ENCODE data around the gene CCSER1. TPM values are rescaled to one million over a fixed set of nuclear protein-coding genes. Genes with fewer than 3 reads are reported as not detected.
"Not testable (repeated sequence)": the region's sequence is repeated elsewhere in the genome, so short reads cannot be mapped to it uniquely, and the experiment has no call there.

The CCSER1 gene
- total RNA-seq, 1 donor from 2014 or later: 15.7 TPM

DNA sequence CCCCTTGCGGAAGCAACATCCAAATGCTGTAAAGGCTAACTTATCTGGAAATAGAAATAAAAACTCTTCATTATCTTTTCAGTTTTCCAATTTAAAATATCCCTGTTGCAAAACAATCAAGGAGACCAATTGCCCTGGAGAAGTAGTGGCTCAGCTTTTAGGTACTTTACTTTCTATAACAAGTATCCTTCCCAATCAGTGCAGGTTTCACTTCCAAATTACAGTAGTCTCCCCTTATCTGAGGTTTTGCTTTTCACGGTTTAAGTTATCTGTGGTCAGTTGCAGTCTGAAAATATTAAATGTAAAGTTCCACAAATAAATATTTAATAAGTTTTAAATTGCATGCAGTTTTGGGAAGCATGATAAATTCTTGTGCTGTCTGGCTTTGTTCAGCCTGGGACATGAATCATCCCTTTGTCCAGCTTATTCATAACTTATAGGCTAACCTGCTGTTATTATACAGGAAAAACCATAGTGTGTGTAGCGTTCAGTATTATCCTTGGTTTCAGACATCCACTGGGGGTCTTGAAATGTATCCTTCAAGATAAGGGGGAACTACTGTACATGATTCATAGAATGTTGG is 1203.5 kb downstream of the CCSER1 start:
- intact Hi-C loops (cut with DNase I): no loop called here
- DNase-seq (ENCODE audit: low spot score): no peak

DNA sequence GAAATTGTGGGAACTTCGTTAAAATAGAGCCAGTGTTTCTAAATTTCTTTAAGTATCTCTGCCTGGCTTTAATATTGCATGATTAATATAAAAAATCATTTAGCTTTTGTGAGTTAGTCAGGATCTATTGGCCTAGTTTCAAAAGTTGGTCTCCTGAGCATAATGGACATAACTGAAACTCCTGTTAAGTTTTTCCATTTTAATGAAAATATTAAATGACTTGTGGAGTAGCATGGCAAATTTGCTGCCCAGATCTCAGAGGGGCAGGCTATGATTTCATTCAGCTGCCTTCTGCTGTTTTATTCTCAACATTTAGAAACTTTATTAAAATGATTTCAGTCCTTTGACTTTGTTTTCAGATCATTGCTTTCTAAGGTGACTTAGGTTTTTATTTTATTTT is 1213.6 kb downstream of the CCSER1 start:
- no peak for DNase-seq (ENCODE audit: low spot score)
- intact Hi-C loops (cut with DNase I): no loop called here

DNA sequence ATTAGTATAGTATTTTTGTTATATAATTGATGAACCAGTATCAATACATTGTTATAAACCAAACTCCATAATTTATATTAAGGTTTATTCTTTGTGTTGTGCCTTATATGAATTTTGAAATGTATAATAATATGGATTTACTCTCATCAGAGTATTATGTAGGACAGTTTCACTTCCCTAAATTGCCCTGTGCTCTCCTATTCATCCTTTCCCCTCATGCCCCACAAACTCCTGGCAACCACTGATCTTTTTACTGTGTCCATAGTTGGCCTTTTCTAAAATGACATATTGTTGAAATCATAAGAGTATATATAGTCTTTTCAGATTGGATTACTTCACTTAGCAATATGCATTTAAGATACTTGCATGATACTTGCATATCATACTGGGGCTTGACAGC is 1218.4 kb downstream of the CCSER1 start:
- DNase-seq (ENCODE audit: low spot score): no peak
- intact Hi-C loops (cut with DNase I): no loop called here

DNA sequence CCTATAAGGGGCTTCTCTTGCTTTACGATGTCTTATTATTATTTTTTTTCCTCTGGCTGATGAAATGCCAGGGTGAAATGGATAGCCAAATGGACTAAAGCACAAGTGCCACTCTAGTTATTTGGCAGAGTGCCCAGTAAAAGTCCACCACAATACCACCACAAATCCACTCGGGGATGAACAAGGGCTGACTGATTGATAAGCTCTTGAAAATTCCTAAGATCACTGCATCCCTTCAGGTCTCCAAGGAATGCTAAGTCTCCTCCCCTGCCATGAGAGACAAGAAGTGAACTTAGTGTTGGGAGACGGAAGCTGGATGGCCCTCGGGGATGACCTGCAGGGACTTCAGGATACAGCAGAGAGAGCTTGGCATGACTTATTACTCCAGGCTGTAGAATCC is 1229.3 kb downstream of the CCSER1 start:
- DNase-seq (ENCODE audit: low spot score); intact Hi-C loops (cut with DNase I): not testable (repeated sequence)

DNA sequence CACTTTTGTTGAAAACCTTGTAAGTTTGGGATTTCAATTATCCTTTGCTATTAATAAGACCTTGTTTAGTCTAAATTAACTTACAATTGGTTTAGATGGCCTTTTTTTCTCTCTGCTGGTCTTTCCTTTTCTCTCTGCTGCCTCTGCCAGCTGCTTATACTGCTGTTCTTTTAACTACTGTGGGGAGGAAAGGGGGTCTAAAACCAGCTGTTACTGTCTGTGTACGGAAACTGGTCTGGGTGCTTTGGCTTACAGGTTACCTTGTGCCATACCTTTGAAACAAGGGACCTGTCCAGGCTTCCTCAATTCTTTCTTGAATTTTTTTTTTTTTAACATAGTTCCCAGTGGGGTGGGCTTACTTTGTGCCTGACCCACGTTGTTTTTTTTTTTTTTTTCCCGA is 1230.8 kb downstream of the CCSER1 start:
- intact Hi-C loops (cut with DNase I); DNase-seq (ENCODE audit: low spot score): not testable (repeated sequence)

DNA sequence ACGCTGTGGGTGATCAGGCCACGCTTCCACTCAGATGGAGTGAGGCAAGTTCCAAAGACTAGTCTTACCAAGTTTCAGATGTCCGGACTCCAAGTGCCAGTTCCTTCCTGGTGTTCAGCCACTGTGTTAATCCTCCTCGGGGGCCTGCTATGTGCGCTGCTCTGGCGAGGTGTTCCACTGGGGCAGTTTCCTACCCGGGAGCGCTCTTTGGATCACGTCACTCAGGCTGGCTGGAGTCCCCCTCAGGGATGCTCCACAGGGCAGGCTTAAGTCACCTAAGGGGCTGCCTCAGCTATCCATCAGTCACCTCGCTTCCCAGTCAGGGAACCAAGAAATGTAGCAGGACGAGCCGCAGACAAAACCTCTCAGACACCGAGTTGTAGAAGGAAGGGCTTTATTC is 1231.4 kb downstream of the CCSER1 start:
- intact Hi-C loops (cut with DNase I); DNase-seq (ENCODE audit: low spot score): not testable (repeated sequence)

DNA sequence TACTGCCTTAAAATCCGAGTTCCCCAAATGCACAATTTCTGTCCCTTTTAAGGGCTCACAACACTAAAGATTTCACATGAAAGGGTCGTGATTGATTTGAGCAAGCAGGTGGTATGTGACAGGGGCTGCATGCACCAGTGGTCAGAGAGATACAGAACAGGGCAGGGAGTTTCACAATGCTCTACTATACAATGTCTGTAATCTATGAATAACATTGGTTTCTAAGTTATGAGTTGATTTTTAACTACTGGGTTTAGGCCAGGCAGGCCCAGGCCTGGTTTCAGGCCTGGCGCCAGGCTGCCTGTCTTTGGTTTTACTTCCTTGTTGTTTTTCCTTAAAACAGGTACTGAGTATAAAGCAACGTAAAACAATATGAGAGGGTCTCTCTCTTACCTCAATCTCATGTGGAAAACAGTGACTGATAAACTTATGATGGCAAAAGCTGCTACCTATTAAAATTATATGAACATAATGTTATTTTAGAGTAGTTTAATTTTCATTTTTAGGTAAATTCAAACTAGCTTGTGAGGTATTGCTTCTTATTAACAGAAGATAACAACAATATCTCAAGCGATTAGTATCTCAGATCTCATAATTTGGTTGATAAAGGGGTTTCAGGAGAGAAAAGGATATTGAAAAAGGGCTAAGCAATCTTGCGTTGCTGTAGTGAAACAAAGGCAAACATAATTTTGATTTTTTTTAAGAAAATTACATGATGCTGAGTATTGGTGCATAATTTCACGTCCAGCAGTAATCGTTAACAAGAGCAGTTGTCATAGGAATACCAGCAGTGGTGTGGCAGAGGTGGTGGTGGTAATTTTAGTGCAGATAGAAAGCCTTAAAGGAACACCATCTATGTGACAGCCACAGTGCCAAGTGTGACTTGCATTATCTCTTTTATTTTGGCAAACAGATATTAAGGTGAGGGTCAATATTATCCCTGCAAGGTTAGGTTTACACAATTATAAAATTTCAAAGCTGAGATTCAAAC is 1232.1 kb downstream of the CCSER1 start:
- no peak for DNase-seq (ENCODE audit: low spot score)
- intact Hi-C loops (cut with DNase I): no loop called here

DNA sequence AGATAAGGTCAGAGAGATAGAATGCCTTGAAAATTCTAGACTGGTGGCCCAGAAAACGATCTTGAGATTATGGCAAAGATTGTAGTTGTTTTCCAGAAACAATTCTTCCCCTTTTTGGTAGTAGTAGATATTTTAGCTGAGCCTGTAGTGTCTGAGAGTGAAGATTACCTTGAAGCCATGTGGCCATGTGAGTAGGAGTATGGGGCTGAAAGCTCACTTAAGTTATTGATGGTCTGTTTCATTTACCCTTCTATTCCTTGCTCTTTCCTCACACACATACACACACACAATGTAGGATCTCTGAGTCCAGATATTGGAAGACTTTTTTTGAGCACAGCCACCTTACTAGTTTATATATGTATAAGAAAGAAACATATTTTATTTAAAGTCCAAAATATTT is 1234.9 kb downstream of the CCSER1 start:
- DNase-seq (ENCODE audit: low spot score): no peak
- intact Hi-C loops (cut with DNase I): no loop called here

DNA sequence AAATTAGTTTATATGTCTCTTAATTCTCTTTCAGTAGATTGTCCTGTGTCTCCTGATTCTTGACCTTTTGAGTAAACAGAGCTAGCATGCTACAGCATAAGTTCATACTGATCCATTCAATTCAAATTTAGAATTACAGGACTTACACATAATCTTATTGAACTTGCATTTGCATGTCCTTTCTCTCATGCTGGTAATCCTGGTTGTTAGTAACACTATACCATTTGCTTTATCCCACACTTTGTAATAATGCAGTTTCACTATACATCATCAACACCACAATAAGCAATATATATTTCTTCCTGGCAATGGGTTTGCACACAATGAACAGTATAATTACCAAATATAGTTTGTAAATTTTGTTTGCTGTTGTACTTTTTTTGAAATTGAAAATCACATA is 1239.4 kb downstream of the CCSER1 start:
- intact Hi-C loops (cut with DNase I): no loop called here
- no peak for DNase-seq (ENCODE audit: low spot score)

DNA sequence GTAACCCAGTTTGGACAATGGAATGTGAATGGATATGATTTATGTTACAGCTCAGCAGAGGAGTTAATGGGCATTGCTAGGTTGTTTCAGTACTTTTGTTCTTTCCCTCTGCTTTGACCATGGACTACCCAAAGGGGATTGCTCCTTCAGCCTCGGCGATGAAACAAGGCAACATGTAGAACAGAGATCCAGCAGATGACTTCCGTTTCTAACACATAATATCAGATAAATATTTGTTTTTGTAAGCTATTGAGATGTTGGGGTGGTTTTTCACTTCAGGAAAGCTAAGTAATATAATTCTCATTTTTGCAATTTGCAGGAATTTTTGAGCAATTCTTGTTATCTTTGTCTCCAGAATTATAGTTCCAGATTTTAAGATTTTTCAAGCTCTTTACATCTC is 1241.9 kb downstream of the CCSER1 start:
- intact Hi-C loops (cut with DNase I): no loop called here
- no peak for DNase-seq (ENCODE audit: low spot score)

DNA sequence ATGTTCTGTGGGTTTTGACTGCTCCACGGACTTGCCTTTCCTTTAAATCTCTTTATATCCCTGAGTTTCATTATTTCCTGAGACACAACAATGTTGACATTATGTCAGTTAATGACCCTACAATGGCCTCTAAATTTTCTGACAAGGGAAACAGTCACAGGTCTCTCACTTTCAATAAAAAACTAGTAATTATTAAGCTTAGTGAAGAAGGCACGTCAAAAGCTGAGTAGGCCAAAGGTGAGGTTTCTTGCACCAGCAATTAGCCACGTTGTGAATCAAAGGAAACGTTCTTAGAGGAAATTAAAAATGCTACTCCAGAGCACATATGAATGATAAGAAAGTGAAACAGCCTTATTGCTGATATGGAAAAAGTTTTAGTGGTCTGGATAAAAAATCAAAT is 1246.4 kb downstream of the CCSER1 start:
- DNase-seq (ENCODE audit: low spot score): no peak
- intact Hi-C loops (cut with DNase I): no loop called here

DNA sequence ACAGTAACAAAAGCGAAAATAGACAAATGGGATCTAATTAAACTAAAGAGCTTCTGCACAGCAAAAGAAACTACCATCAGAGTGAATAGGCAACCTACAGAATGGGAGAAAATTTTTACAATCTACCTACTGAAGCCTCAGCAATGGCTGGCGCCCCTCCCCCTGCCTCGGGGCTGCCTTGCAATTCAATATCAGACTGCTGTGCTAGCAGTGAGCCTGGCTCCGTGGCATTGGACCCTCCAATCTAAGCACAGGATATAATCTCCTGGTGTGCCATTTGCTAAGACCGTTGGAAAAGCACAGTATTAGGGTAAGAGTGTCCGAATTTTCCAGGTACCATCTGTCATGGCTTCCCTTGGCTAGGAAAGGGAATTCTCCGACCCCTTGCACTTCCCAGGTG is 1278.2 kb downstream of the CCSER1 start:
- intact Hi-C loops (cut with DNase I): not testable (repeated sequence)

DNA sequence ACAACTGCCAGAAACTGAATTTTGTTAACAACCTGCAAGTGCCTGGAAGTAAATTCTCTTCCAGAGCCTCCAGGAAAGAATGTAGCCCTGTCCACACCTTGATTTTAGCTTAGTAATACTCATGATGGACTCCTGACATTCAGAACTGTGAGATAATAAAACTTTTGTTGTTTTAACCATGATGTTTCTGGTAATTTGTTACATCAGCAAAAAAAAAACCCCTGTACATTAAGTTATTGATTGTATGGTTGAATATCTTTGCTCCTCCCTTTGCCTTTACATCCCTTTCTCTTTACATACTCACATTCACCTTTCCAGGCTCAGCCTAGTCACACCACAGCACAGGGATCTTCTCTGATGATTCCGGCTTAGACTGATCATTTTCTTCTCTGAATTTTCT is 1294.8 kb downstream of the CCSER1 start:
- no peak for DNase-seq (ENCODE audit: low spot score)
- intact Hi-C loops (cut with DNase I): no loop called here

More for the DNA sequence above, 1278.2 kb downstream of the CCSER1 start:
- DNase-seq (ENCODE audit: low spot score): not testable (repeated sequence)

DNA sequence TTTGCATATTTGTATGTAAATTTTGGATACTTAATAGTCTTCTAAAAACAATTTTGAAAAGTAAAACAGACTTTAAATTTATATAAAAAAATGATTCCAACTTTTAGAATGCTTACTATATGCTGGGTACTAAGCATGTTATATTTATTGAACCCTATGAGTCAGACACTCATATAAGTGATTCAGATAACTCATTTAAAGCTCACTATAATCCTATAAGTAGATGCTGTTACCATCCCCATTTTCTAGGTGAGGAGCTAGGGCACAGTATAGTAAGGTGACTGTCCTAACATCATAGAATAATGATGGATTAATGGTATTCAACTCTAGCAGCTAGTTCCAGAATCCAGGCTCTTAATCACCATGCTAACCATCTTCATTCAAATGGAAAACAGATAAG is 1299.5 kb downstream of the CCSER1 start:
- intact Hi-C loops (cut with DNase I): no loop called here
- no peak for DNase-seq (ENCODE audit: low spot score)

DNA sequence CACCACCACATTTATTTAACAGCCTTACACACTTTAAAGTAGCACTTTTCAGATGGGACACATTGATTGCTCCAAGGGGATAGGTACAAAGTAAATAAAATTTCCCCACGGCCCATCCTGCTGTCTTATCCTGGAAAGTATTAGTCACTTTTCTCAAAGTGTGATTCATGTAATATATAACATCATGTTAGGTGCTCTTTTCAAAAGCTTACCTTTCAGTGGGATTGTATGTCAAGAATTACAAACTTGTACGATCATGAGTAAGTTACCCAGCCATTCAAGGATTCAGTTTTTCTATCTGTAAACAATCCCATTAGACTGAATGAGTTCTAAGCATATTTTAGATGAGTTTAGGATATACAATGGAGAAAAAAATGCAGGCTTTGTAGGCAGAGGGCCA is 1300.0 kb downstream of the CCSER1 start:
- no peak for DNase-seq (ENCODE audit: low spot score)
- intact Hi-C loops (cut with DNase I): no loop called here

DNA sequence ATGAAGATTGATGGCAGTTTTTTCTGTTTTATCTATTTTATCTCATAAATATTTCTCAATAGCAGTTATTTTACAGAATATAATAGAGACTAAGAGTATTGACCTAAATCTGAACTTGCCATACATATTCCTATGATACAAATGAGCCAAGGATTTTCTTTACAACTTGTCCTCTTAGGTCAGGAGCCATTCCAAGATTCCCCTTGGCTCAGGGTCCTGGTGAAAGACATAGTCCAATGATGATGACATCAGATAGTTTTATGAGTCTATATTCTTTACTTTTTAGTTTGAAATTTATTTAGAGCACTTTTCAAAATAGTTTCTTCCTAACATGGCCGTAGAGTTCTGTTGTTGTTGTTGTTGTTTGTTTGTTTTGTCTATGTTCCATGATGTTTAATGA is 1307.4 kb downstream of the CCSER1 start:
- DNase-seq (ENCODE audit: low spot score): no peak
- intact Hi-C loops (cut with DNase I): no loop called here

DNA sequence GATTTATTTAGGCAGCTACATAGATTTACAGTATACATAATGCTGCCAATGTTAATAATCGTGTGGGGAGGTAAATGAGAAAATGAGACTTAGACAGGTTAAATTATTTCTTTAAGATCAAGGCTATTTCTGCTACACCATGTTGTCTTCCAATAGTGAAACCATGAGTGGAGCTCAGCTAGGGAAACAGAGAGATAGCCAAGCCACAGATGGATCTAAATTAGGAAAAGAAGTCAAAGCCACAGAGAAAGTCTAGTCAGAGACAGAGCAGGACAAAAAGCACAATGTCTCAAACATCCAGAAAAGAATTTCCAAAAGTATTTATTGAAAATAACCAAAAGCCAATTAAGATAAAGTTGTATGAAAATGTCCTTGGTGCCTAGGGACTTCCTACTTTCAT is 1309.4 kb downstream of the CCSER1 start:
- no peak for DNase-seq (ENCODE audit: low spot score)
- intact Hi-C loops (cut with DNase I): no loop called here

DNA sequence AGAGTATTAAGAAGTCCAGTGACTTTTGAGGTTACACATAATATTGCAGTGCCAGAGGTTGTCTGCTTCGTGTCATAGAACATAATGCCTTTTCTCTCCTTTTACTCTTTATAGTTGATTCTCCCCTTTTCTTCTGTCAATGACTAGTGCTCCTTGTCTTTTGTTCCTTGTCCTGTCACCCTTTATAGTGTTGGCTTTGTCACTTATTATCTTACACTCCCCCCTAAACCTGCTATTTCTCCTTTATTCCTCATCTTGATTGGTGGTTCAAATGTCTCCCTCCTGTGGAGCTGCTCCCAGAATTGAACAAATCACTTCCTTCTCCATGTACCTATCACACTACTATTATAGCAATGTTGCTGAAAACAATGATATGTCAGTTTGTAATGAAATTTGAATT is 1320.0 kb downstream of the CCSER1 start:
- intact Hi-C loops (cut with DNase I): no loop called here
- no peak for DNase-seq (ENCODE audit: low spot score)

DNA sequence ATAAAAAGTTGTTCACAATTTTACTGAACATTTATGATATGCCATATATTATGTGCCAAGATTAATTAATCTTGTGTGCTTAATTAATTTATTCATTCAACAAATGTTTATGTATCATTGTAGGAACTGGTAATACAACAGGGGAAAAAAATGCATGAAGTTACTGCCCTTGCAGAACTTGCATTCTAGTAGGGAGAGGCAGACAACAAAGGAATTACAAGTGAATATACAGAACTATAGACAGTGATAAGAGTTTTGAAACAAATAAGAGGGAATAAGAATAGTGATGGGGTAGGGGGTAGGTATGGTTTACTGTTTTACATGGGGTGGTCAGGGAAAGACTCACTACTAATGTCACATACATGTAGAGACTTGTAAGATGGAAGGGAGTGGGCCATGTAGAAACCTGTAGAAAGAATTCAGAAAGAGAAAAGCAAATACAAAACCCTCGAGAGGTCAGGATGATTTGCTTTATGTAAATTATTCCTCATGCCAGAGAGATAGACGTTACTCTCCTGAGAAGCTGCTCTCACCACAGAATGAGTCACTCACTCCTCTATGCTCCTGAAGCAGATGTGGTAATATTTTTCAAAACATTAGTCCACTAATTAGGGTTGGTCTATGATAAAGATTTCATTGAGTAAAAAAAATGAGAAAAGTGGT is 1321.6 kb downstream of the CCSER1 start:
- intact Hi-C loops (cut with DNase I): no loop called here
- no peak for DNase-seq (ENCODE audit: low spot score)

DNA sequence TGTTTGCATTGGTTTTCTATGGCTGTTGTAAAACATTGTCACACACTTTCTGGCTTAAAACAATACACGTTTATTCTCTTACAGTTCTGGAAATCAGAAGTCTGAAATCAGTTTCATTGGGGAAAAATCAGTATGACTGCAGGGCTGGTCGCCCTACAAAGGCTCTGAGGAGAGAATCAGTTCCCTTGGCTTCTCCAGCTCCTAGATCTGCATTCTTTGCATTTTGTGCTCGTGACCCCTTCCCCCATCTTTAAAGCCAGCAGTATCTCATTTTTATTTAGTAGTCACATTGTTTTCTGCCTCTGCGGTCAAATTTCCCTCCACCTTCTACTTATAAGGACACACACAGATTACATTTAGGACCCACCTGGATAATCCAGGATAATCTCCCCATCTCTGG is 1326.9 kb downstream of the CCSER1 start:
- intact Hi-C loops (cut with DNase I): no loop called here
- no peak for DNase-seq (ENCODE audit: low spot score)

DNA sequence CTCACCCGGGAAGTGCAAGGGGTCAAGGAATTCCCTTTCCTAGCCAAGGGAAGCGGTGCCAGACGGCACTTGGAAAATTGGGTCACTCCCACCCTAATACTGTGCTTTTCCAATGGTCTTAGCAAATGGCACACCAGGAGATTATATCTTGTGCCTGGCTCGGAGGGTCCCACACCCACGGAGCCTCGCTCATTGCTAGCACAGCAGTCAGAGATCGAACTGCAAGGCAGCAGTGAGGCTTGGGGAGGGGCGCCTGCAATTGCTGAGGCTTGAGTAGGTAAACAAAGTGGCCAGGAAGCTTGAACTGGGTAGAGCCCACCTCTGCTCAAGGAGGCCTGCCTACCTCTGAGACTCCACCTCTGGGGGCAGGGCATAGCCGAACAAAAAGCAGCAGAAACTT is 1335.4 kb downstream of the CCSER1 start:
- intact Hi-C loops (cut with DNase I); DNase-seq (ENCODE audit: low spot score): not testable (repeated sequence)

All from cardiac septum (tissue), 1 donor.